ENCODE measurements around the gene CYP19A1.

The CYP19A1 gene

GRCh38 chr15:51322621-51323296 is 15.6 kb downstream of the CYP19A1 start:
- DNase-seq: no peak

GRCh38 chr15:51321316-51321715 is 17.1 kb downstream of the CYP19A1 start:
- DNase-seq: no peak

DNA sequence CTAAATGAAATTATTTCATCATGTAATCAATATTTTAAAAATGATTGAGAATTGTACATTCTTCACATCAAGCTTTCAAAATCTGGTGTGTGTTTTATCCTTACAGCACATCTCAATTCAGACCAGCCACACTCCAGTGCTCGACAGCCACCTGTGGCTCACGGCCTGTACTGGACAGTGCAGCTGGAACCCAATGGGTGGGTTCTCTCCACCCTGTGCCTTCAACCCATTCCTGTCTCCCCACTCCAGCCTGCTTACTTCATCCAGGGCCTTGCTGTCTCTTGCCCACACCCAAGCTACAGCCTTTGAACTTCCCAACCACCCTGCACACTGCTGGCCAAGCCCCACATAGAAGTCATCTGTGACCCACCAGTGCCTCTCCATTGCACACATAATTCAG is 17.6 kb downstream of the CYP19A1 start:
- no peak for DNase-seq

- DNase-seq: no peak
Measured at GRCh38 chr15:51319539-51319938, 18.9 kb downstream of the CYP19A1 start.

GRCh38 chr15:51318382-51319150 is 19.8 kb downstream of the CYP19A1 start:
- no peak for DNase-seq

- no peak for DNase-seq
Measured at GRCh38 chr15:51316636-51317035, 21.8 kb downstream of the CYP19A1 start.

GRCh38 chr15:51315726-51316125 is 22.7 kb downstream of the CYP19A1 start:
- no peak for DNase-seq

DNA sequence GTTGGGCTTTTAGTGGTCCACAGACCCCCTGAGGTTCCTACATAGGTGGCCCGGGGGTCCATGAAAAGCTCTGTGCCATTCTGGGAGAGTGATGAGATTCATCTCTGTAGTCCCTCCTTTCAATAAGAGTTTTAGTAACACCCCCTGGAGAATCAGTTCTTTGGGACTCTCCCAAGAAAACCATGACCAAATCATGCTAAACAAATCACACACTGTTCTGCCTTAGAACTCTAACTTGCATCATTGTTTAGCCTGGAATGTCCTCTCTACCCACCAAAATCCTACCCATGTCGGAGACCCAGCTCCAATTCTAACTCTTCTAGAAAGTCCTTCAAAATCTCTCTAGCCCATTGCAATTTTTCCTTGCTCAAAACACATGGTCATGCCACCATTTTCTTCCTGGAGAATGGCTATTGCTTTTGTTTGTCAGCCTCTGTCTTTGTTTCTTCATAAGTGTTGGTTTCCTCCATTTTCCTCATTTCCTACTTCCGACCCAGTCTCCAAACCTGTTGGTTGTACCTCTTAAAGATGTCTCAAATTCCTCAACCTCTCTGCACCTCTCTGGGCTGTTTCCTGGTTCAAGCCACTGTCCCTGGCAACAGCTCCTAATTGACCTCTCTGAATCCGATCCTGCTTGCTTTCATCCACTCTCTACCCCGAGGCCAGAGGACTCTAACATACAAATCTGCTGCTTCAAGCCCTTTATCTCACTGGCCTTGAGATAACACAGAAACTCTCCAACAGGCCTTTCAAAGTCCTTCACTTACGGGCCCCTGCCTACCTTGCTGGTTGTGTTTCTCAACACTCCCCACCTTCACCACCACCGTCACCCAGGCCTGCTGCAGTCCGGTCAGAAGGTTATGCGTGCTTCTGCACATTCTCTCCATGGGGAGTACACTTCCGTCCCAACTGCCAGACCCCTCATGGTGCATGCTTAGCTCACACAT is 23.7 kb downstream of the CYP19A1 start:
- no peak for DNase-seq

GRCh38 chr15:51313644-51314280 is 24.6 kb downstream of the CYP19A1 start:
- no peak for DNase-seq

DNA sequence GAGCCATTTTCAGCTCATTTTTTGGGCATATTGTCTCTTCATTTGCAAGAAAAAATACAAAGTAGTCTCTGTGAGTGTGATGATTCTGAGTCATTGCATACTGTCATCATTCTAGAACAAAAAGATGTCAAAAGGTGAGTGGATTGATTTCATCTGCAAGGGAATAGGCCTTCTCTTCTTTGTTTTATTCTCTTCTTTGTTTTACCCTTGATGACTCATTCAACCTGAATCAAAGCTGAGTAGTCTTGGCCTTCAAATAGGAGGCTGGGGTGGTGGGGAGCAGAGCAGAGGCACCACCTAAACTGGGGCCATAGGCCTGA is 25.4 kb downstream of the CYP19A1 start:
- no peak for DNase-seq

- DNase-seq: no peak
Measured at GRCh38 chr15:51312166-51313073, 26.0 kb downstream of the CYP19A1 start.

- DNase-seq: no peak
Measured at GRCh38 chr15:51311510-51311909, 26.9 kb downstream of the CYP19A1 start.

DNA sequence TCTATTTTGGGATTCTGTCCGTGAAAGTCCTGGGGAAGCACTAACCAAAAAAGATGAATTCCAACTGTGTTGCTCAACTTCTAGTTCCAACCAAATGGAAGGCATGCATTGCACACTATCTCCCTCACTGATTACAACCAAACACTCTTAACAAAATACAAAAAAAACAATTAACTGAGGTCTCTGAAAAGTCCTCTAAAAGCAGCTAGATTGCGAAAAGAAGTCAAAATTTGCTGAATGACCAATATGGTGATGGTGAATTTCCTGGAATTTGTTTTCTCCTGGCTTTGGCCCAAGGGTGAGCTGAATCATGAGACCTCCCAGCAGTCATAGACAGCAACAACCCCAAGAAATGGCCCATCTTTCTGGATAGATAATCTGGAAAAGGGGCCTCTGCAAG is 28.3 kb downstream of the CYP19A1 start:
- no peak for DNase-seq

DNA sequence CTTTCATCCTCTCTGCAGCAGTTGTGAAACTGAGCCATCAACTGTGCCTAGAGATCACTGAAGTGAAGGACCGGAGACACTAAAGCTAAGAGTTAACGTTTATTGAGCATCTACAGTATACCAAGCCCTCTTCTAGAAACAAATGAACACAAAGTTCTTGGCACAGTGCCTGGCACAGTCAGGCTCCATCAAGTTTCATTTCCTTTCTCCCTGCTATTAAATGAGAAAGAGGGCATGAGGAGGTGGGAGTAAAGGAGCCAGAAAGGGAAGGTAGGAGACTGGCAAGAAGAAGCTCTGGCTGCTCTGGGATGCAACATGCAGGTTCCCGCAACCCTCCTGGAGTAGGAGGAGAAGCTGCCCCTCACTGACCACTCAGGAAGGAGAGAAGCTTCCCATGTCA is 30.6 kb downstream of the CYP19A1 start:
- no peak for DNase-seq

GRCh38 chr15:51307325-51307724 is 31.1 kb downstream of the CYP19A1 start:
- no peak for DNase-seq

- DNase-seq: no peak
Measured at GRCh38 chr15:51303462-51303980, 34.9 kb downstream of the CYP19A1 start.

GRCh38 chr15:51302480-51302879 is 35.9 kb downstream of the CYP19A1 start:
- no peak for DNase-seq

DNA sequence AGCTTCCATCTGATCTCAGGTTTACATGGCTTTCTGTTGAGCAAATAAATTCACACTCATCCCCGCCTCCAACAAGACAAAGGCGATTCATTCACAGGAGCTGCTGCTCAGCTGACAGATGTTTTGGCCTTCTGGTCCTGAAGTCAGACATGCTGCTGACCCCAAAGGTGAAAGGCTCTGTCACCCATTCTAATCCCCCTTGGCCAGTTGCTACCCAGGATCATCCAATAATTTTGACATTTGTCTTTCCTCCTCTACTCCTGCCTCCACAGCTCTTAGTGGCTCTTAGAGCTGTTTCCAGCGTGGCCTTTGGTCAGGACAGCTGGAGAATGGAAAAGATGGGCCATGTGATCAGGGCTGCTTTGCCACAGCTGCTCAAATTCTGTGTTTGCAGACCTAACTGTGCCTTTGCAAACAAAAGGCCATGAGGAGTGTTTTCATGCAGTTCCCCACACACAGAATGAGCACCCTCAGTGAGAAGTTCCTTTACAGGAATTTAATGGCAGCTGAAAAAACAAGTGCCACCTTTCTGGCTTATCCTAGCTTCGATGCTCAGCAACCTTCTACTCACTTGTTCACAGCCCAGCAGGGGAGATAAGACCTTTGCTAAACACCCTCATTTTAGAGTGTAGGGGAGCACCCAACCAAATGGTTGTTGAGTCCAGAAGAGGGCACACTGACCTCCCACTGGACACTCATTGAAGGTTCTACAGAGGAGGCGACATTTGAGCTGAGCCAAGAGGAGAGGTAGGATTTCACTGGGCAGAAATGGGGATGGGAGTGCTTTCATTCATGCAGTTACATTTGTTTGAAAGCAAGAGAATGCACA is 39.0 kb downstream of the CYP19A1 start:
- no peak for DNase-seq

GRCh38 chr15:51298620-51299019 is 39.8 kb downstream of the CYP19A1 start:
- no peak for DNase-seq

- no peak for DNase-seq
Measured at GRCh38 chr15:51290720-51291119, 47.7 kb downstream of the CYP19A1 start.

GRCh38 chr15:51289290-51289689 is 49.1 kb downstream of the CYP19A1 start:
- no peak for DNase-seq
